ENCODE measurements around the gene CCDC150.

Gene CCDC150

DNA sequence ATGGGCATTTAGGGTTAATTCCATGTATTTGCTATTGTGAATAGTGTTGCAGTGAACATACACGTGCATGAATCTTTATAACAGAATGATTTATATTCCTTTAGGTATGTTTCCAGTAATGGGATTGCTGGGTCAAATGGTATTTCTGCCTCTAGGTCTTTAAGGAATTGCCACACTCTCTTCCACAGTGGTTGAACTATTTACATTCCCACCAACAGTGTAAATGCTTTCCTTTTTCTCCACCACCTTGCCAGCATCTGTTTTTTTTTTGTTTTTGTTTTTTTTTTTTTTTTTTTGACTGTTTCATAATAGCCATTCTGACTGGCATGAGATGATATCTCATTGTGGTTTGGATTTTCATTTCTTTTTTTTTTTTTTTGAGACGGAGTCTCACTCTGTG is 97.5 kb downstream of the CCDC150 start:
- Histone ChIP-seq H3F3A (ENCODE audit: control insufficient read depth, insufficient read depth) (no peaks in the 10 kb centered on the region), H3K79me2 (ENCODE audit: control insufficient read depth, low read length) (no peaks in the 10 kb centered on the region), H3K36me3 (ENCODE audit: control insufficient read depth, low read length) (peaks cover 27% of the 10 kb centered on the region), H3K4me1 (ENCODE audit: control insufficient read depth, low read length) (no peaks in the 10 kb centered on the region), H3K9me3 (ENCODE audit: control insufficient read depth, insufficient read depth, low read length) (peaks cover 3% of the 10 kb centered on the region; the same call in 1 of the 2 replicates), H3K4me3 (ENCODE audit: low read length) (no peak overlapping the region), H3K27ac (ENCODE audit: low read depth, low read length) (no peak overlapping the region), H3K4me2 (ENCODE audit: low read length) (no peak overlapping the region), H3K9me2 (replicated peaks; ENCODE audit: control insufficient read depth, low read length) (no peaks in the 10 kb centered on the region), H3K27me3 (ENCODE audit: control insufficient read depth, low read length) (no peaks in the 10 kb centered on the region), H4K20me1 (ENCODE audit: control insufficient read depth, insufficient read depth, low read depth, low read length) (no peaks in the 10 kb centered on the region)
- TF ChIP-seq, protein P1, sequence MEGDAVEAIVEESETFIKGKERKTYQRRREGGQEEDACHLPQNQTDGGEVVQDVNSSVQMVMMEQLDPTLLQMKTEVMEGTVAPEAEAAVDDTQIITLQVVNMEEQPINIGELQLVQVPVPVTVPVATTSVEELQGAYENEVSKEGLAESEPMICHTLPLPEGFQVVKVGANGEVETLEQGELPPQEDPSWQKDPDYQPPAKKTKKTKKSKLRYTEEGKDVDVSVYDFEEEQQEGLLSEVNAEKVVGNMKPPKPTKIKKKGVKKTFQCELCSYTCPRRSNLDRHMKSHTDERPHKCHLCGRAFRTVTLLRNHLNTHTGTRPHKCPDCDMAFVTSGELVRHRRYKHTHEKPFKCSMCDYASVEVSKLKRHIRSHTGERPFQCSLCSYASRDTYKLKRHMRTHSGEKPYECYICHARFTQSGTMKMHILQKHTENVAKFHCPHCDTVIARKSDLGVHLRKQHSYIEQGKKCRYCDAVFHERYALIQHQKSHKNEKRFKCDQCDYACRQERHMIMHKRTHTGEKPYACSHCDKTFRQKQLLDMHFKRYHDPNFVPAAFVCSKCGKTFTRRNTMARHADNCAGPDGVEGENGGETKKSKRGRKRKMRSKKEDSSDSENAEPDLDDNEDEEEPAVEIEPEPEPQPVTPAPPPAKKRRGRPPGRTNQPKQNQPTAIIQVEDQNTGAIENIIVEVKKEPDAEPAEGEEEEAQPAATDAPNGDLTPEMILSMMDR (IDR thresholded peaks at IDR 0.05; ENCODE audit: low read depth, low read length, poor library complexity, severe bottlenecking): no peak
- no peak for TF ChIP-seq EZH2phosphoT487 (IDR thresholded peaks at IDR 0.05; ENCODE audit: borderline replicate concordance, low read length)

- no peak overlapping the region for H3K27ac ChIP-seq (ENCODE audit: low read depth, low read length)
Observed at GRCh38 chr2:196739031-196739430, 99.5 kb downstream of the CCDC150 start.

GRCh38 chr2:196742216-196742615 is 102.7 kb downstream of the CCDC150 start:
- H3K36me3 ChIP-seq (ENCODE audit: control insufficient read depth, low read length): peaks cover 12% of the 10 kb centered on the region
- TF ChIP-seq EZH2phosphoT487 (IDR thresholded peaks at IDR 0.05; ENCODE audit: borderline replicate concordance, low read length): no peak
- TF ChIP-seq, protein P1 (IDR thresholded peaks at IDR 0.05; ENCODE audit: low read depth, low read length, poor library complexity, severe bottlenecking): no peak
- no peaks in the 10 kb centered on the region for H4K20me1 ChIP-seq (ENCODE audit: control insufficient read depth, insufficient read depth, low read depth, low read length)
- H3K4me1 ChIP-seq (ENCODE audit: control insufficient read depth, low read length): no peaks in the 10 kb centered on the region
- no peak overlapping the region for H3K27ac ChIP-seq (ENCODE audit: low read depth, low read length)
- no peaks in the 10 kb centered on the region for H3K27me3 ChIP-seq (ENCODE audit: control insufficient read depth, low read length)
- H3F3A ChIP-seq (ENCODE audit: control insufficient read depth, insufficient read depth): no peaks in the 10 kb centered on the region
- H3K9me3 ChIP-seq (ENCODE audit: control insufficient read depth, insufficient read depth, low read length): no peaks in the 10 kb centered on the region; the same call in 1 of the 2 replicates
- H3K4me2 ChIP-seq (ENCODE audit: low read length): no peak overlapping the region
- H3K4me3 ChIP-seq (ENCODE audit: low read length): no peak overlapping the region
- no peaks in the 10 kb centered on the region for H3K9me2 ChIP-seq (replicated peaks; ENCODE audit: control insufficient read depth, low read length)
- no peaks in the 10 kb centered on the region for H3K79me2 ChIP-seq (ENCODE audit: control insufficient read depth, low read length)

More at GRCh38 chr2:196739031-196739430, 99.5 kb downstream of the CCDC150 start:
- Histone ChIP-seq H4K20me1 (ENCODE audit: control insufficient read depth, insufficient read depth, low read depth, low read length) (no peaks in the 10 kb centered on the region), H3K27me3 (ENCODE audit: control insufficient read depth, low read length) (no peaks in the 10 kb centered on the region), H3F3A (ENCODE audit: control insufficient read depth, insufficient read depth) (no peaks in the 10 kb centered on the region), H3K4me2 (ENCODE audit: low read length) (no peak overlapping the region), H3K36me3 (ENCODE audit: control insufficient read depth, low read length) (peaks cover 20% of the 10 kb centered on the region), H3K9me3 (ENCODE audit: control insufficient read depth, insufficient read depth, low read length) (peaks cover 3% of the 10 kb centered on the region; the same call in 1 of the 2 replicates), H3K79me2 (ENCODE audit: control insufficient read depth, low read length) (no peaks in the 10 kb centered on the region), H3K4me1 (ENCODE audit: control insufficient read depth, low read length) (no peaks in the 10 kb centered on the region), H3K4me3 (ENCODE audit: low read length) (no peak overlapping the region), H3K9me2 (replicated peaks; ENCODE audit: control insufficient read depth, low read length) (no peaks in the 10 kb centered on the region)
- TF ChIP-seq, protein P1 (IDR thresholded peaks at IDR 0.05; ENCODE audit: low read depth, low read length, poor library complexity, severe bottlenecking): no peak
- TF ChIP-seq EZH2phosphoT487 (IDR thresholded peaks at IDR 0.05; ENCODE audit: borderline replicate concordance, low read length): no peak

All from DOHH2 (cell line).